ENCODE data around the gene PINLYP. TPM values are rescaled to one million over a fixed set of nuclear protein-coding genes. Genes with fewer than 3 reads are reported as not detected.
A peak's percentile ranks its signal among the peaks of the same experiment; 100 is the strongest.

Gene PINLYP
- total RNA-seq, 1 experiment from 2014 or later: 0.17 TPM

GRCh38 chr19:43527860-43528622 lies 47.6 kb upstream of the PINLYP start:
- Histone ChIP-seq H3K9ac (ENCODE audit: low read length) (no peak overlapping the region), H3K27me3 (ENCODE audit: insufficient read depth, low read length) (no peaks in the 10 kb centered on the region), H3K4me3 (replicated peaks in 1 of 2; ENCODE audit: low read depth in 1 of 2, low read length in 2 of 2) (no peak overlapping the region), H3K4me2 (ENCODE audit: low read length) (peak overlapping the region; percentile 43), H4K20me1 (ENCODE audit: insufficient read depth) (no peaks in the 10 kb centered on the region), H3K9me2 (ENCODE audit: insufficient read depth) (no peaks in the 10 kb centered on the region), H3K79me2 (ENCODE audit: insufficient read depth, low read length) (peaks cover 35% of the 10 kb centered on the region), H3K4me1 (ENCODE audit: control insufficient read depth in 1 of 2, insufficient read depth in 2 of 2, low read length in 2 of 2) (peaks cover 44 to 76% of the 10 kb centered on the region in 2 experiments), H2AFZ (ENCODE audit: low read depth, low read length, poor library complexity, severe bottlenecking) (no peak overlapping the region), H3K36me3 (ENCODE audit: control insufficient read depth in 1 of 2, insufficient read depth in 2 of 2, low read length in 2 of 2) (no peaks in the 10 kb centered on the region; a peak in 1 of 4 replicates), H3K9me3 (ENCODE audit: control insufficient read depth in 1 of 2, insufficient read depth in 1 of 2, low read depth in 1 of 2, low read length in 2 of 2) (no peaks in the 10 kb centered on the region), H3K27ac (ENCODE audit: low read depth, low read length) (no peak overlapping the region)
- no TSS peak for BruUV-seq (replicated peaks)
- CTCF ChIA-PET: interaction anchor here (1.5 to 2.7 kb wide), 3 partner anchors 8 to 81 kb away, joined by 5 to 12 read pairs (median 9); no protein-coding TSS in a partner anchor
- POLR2A ChIA-PET: interaction anchor here (0.6 to 1.6 kb wide), 5 partner anchors 8 to 237 kb away, joined by 3 read pairs; partner anchors contain the start of gene PHLDB3
- DNase-seq (ENCODE audit: low read depth, low spot score) (no peak), ATAC-seq (no peak)
- RAD21 ChIA-PET (ENCODE audit: low non-redundant PET in 1 of 2, low total read pairs in 2 of 2, uncharacterized antibody in 2 of 2, unreplicated experiment in 2 of 2): interaction anchor here in 1 of 2 experiments (0.6 kb wide), 1 partner anchor 159 kb away, joined by 4 read pairs; no protein-coding TSS in a partner anchor
- intact Hi-C loops (cut with micrococcal nuclease): loop anchor here (2.0 kb wide), 1 partner anchor 69 kb away; the partner anchor contains the start of genes IRGQ and ZNF576
- TF ChIP-seq SRF (IDR thresholded peaks at IDR 0.05; ENCODE audit: low read depth) (no peak), POLR2A (IDR thresholded peaks at IDR 0.05; ENCODE audit: borderline replicate concordance, extremely low read depth, insufficient read depth, insufficient read length) (no peak), ZFX (IDR thresholded peaks at IDR 0.05) (no peak), SP1 (IDR thresholded peaks at IDR 0.05; ENCODE audit: low read depth) (no peak), ATF3 (IDR thresholded peaks at IDR 0.05) (no peak), POLR2AphosphoS5 (IDR thresholded peaks at IDR 0.05; ENCODE audit: low read depth, low read length) (no peak), SIN3A (IDR thresholded peaks at IDR 0.05; ENCODE audit: low read depth) (no peak), CEBPB (IDR thresholded peaks at IDR 0.05; ENCODE audit: low read depth) (no peak), FOSL1 (IDR thresholded peaks at IDR 0.05; ENCODE audit: low read depth) (no peak), EZH2 (IDR thresholded peaks at IDR 0.05) (no peak), EZH2phosphoT487 (IDR thresholded peaks at IDR 0.05; ENCODE audit: borderline replicate concordance) (no peak), TCF7L2 (IDR thresholded peaks at IDR 0.05; ENCODE audit: borderline replicate concordance, extremely low read depth, insufficient read depth, insufficient read length) (no peak), JUND (IDR thresholded peaks at IDR 0.05) (no peak), ZBTB33 (IDR thresholded peaks at IDR 0.05; ENCODE audit: extremely low read depth, insufficient replicate concordance, low read length) (no peak), ZNF274 (IDR thresholded peaks at IDR 0.05; ENCODE audit: low read depth, low read length) (no peak), ELF1 (IDR thresholded peaks at IDR 0.05; ENCODE audit: borderline replicate concordance, low read depth) (no peak), CBX3 (IDR thresholded peaks at IDR 0.05; ENCODE audit: low read depth) (no peak), EGR1 (IDR thresholded peaks at IDR 0.05; ENCODE audit: low read depth) (no peak)
- TF ChIP-seq, protein P1, sequence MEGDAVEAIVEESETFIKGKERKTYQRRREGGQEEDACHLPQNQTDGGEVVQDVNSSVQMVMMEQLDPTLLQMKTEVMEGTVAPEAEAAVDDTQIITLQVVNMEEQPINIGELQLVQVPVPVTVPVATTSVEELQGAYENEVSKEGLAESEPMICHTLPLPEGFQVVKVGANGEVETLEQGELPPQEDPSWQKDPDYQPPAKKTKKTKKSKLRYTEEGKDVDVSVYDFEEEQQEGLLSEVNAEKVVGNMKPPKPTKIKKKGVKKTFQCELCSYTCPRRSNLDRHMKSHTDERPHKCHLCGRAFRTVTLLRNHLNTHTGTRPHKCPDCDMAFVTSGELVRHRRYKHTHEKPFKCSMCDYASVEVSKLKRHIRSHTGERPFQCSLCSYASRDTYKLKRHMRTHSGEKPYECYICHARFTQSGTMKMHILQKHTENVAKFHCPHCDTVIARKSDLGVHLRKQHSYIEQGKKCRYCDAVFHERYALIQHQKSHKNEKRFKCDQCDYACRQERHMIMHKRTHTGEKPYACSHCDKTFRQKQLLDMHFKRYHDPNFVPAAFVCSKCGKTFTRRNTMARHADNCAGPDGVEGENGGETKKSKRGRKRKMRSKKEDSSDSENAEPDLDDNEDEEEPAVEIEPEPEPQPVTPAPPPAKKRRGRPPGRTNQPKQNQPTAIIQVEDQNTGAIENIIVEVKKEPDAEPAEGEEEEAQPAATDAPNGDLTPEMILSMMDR (IDR thresholded peaks at IDR 0.05 in 2 of 3, conservative IDR thresholded peaks at IDR 0.05 in 1 of 3; ENCODE audit: borderline replicate concordance in 1 of 3, insufficient read depth in 1 of 3, low read depth in 2 of 3, low read length in 2 of 3): no peak
- TF ChIP-seq, protein P2, sequence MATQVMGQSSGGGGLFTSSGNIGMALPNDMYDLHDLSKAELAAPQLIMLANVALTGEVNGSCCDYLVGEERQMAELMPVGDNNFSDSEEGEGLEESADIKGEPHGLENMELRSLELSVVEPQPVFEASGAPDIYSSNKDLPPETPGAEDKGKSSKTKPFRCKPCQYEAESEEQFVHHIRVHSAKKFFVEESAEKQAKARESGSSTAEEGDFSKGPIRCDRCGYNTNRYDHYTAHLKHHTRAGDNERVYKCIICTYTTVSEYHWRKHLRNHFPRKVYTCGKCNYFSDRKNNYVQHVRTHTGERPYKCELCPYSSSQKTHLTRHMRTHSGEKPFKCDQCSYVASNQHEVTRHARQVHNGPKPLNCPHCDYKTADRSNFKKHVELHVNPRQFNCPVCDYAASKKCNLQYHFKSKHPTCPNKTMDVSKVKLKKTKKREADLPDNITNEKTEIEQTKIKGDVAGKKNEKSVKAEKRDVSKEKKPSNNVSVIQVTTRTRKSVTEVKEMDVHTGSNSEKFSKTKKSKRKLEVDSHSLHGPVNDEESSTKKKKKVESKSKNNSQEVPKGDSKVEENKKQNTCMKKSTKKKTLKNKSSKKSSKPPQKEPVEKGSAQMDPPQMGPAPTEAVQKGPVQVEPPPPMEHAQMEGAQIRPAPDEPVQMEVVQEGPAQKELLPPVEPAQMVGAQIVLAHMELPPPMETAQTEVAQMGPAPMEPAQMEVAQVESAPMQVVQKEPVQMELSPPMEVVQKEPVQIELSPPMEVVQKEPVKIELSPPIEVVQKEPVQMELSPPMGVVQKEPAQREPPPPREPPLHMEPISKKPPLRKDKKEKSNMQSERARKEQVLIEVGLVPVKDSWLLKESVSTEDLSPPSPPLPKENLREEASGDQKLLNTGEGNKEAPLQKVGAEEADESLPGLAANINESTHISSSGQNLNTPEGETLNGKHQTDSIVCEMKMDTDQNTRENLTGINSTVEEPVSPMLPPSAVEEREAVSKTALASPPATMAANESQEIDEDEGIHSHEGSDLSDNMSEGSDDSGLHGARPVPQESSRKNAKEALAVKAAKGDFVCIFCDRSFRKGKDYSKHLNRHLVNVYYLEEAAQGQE (IDR thresholded peaks at IDR 0.05; ENCODE audit: low read depth): no peak

All from HCT116 (cell line).